GM21529 (cell line): ENCODE data around the gene GRIP1.

Experiments used
- ATAC-seq: cut with Tn5 transposase; IDR thresholded peaks from one replicate; pipeline ENCODE4 v1.9.1; 2021; ENCODE audit not compliant: unreplicated experiment

GRIP1 gene

DNA sequence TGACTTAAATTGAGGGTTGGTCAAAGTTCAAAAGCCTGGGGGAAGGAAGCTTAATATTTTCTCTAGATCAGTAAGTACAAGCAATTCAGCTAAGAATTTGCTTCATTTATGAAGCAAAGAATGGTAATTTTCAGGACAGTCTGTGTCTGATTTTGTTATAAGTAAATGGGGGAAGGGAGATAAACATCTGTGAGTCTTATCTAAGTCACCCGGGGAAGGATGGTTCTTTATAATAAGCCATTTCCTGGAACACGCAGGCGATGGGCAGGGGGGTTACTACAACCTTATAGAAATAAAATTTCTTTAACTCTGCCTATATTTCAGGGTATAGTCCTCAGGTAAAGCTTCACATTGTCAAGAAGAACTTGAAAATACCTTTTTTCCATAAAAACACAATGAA, 333.7 kb downstream of the GRIP1 start:
- ATAC-seq, result no peak

GRCh38 chr12:66341126-66341525, 337.8 kb downstream of the GRIP1 start:
- ATAC-seq, result no peak

DNA sequence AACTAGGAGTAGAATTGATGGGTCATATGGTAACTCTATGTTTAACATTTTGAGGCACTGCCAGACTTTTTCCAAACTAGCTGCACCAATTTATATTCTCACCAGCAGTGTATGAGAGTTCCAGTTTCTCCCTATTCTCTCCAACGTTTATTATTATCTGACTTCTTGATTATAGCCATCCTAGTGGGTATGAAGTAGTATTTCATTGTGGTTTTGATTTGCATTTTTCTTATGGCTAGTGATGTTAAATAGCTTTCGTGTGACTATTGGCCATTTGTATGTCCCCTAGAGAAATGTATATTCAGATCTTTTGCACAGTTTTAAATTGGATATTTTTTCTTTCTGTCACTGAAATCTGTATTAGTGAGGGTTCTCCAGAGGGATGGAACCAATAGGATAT, 338.7 kb downstream of the GRIP1 start:
- no peak for ATAC-seq

- no peak for ATAC-seq
These were observed 341.4 kb downstream of the GRIP1 start for GRCh38 chr12:66337381-66338010.

DNA sequence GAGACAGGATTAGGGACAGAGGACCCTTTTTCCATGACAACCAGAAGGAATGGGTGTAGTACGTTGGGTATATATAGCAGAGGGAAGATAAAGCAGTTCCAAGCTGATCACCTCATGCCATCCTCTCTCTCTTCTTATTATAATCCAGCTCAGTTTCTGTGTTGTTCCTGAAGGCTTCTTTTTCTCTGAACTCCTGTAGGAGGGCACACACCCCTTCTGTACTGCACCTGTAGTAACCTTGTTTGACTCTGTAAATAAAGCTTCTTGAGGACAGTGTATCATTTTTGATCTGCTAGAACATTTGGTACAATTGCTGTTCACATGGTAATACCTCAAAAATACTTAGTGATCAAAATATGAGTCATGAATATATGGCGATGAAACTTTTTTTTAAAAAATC, 343.1 kb downstream of the GRIP1 start:
- ATAC-seq, result no peak

- ATAC-seq, result no peak
These were observed 347.1 kb downstream of the GRIP1 start for GRCh38 chr12:66331814-66332213.

GRCh38 chr12:66331016-66331415, 347.9 kb downstream of the GRIP1 start:
- ATAC-seq, result no peak

DNA sequence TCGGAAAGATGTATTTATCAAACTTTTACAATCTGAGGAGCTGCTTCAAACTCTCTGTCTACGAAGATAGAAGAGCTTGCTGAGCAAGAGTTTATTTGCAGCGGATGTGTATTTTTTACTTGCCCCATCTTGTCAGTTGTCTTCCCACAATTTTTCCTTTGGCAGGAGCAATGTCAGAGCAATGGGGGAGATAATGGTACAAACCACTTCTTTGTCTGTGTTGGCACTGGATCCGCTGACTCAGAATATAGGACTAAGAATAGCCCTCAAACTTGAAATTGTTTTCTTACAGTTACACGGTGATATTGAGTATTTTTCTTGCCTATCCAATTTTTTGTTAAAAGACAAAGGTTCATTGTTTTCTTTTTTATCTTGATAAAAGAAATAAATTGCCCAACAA, 348.9 kb downstream of the GRIP1 start:
- no peak for ATAC-seq

GRCh38 chr12:66323017-66323416, 355.9 kb downstream of the GRIP1 start:
- no peak for ATAC-seq

- ATAC-seq, result no peak
These were observed 357.4 kb downstream of the GRIP1 start for GRCh38 chr12:66321435-66321834.

DNA sequence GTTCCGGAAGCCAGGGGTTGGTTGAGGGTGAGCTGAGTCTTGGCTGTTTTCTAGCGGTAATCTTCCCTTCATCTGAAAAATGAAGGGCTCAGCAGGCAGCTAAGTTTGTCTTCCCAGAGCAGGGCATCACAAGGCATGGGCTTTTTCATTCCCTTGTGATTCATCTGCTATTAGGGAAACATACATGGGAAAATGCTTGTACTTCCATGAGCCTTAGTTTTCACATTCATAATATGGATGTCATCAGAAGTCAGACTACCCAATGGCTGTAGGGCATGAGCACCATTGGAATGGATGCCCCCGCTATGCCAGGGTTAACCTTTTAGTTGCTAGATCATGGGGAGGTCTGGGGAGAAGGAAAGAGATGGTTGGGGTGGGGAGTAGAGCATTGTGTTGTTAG, 357.9 kb downstream of the GRIP1 start:
- no peak for ATAC-seq

- peak; percentile 61 for ATAC-seq
These were observed 359.5 kb downstream of the GRIP1 start for GRCh38 chr12:66319266-66319954.

GRCh38 chr12:66314278-66314677, 364.6 kb downstream of the GRIP1 start:
- no peak for ATAC-seq

DNA sequence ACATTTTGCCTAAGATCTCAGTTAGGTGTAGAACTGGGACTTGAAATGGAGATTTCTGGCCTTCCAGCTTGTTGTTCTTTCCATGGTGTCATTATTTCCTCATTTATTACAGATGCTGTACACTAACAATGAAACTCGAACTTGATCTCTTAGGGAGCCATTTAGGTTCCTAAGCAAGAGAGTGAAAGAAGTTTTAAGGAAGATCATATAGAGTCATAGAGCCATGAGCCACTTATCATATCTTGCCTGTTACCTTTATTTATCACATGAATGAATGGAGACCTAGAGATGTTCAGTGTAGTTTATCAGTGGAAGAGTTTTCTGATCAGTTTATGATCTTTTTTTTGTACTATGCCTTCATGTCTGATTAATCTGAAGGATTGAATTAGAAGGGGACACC, 366.7 kb downstream of the GRIP1 start:
- no peak for ATAC-seq

GRCh38 chr12:66309606-66310005, 369.3 kb downstream of the GRIP1 start:
- no peak for ATAC-seq

- ATAC-seq, result no peak
These were observed 374.5 kb downstream of the GRIP1 start for GRCh38 chr12:66304296-66304900.

DNA sequence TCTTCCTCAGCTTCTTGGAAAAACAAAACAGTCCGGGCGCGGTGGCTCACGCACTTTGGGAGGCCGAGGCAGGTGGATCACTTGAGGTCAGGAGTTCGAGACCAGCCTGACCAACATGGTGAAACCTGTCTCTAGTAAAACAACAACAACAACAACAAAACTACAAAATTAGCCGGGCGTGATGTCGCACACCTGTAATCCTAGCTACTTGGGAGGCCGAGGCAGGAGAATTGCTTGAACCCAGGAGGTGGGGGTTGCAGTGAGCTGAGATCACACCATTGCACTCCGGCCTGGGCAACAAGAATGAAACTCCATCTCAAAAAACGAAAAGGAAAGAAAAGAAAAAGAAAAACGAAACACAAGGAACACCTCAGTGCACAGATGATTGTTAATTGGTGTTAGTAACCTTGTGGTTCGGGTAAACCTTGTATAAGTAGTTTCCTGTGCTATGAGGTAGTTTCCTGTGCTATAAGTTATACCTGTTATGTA, 375.5 kb downstream of the GRIP1 start:
- ATAC-seq, result peak; percentile 40

- ATAC-seq, result no peak
These were observed 376.1 kb downstream of the GRIP1 start for GRCh38 chr12:66302827-66303169.

GRCh38 chr12:66301944-66302826, 376.7 kb downstream of the GRIP1 start, which contains the start of gene HELB:
HELB (plus strand) TSS chr12:66302493; CDS start chr12:66302604, 111 bp downstream.
- peak; percentile 91 for ATAC-seq

DNA sequence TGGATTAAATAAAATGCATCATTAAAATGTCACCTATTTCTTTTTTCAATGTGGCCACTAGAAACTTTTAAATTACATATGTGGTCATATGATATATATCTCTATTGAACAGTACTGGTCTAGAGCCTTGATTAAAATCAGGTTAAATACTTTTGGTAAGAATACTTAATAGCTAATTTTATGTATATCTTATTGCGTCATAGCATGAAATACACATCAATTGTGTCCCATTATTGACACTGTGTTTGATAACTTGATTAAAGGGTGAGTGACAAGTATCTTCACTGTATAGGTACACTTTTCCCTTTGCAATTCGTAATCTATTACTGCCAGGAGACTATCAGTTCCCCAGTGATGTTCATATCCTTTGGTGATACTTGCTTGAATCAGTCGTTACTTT, 381.0 kb downstream of the GRIP1 start:
- ATAC-seq, result no peak
